GM21737 (cell line): ENCODE measurements around the gene MTARC1.
A peak's percentile ranks its signal among the peaks of the same experiment; 100 is the strongest.

Source experiments
- ATAC-seq: cut with Tn5 transposase; IDR thresholded peaks from one replicate; pipeline ENCODE4 v1.9.1; 2021; ENCODE audit warnings: mild to moderate bottlenecking, moderate library complexity; ENCODE audit not compliant: unreplicated experiment

MTARC1 gene

GRCh38 chr1:220769205-220769604 lies 17.5 kb upstream of the MTARC1 start:
- no peak for ATAC-seq

- ATAC-seq: peak; percentile 75
Observed at GRCh38 chr1:220770245-220770913, 16.3 kb upstream of the MTARC1 start.

DNA sequence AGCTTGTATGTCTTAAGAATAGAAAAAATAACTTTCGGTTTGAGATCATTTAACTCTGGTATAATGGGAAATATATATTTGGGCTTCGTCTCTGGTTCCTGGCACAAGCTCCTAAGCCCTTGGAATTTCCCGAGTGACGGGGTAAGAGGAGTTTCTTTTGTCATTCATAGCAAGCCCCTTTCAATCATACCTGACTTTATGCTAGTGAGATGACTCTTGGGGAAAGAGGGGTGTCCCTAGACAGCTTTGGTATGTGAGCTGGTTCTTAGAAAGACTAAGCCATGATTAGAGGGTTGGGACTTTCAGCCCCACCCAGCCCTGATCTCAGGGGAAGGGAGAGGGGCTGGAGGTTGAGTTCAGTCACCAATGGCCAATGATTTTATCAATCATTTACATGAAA lies 13.9 kb upstream of the MTARC1 start:
- ATAC-seq: no peak

- no peak for ATAC-seq
Observed at GRCh38 chr1:220775240-220775853, 11.4 kb upstream of the MTARC1 start.

DNA sequence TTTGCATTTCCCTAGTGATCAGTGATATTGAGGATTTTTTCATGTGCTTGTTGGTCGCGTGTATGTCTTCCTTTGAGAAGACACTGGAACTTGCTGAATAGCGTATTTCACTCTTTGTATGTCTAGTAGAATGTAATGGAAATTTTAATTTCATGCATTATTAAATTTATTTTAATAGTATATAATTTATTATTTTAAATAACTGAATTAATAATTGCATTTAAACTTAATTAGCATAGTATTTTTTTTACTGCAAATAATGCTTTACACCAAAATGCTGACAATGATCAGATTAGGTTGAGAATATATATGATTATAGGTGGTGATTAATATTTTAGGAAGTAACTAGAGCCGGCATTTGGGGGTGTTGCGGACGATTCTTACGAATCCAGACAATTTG lies 10.5 kb upstream of the MTARC1 start:
- no peak for ATAC-seq

- ATAC-seq: peak; percentile 83
Observed at GRCh38 chr1:220776720-220777326, 9.9 kb upstream of the MTARC1 start.

GRCh38 chr1:220783453-220783852 lies 3.3 kb upstream of the MTARC1 start:
- ATAC-seq: no peak

GRCh38 chr1:220784751-220785150 lies 2.0 kb upstream of the MTARC1 start:
- no peak for ATAC-seq

DNA sequence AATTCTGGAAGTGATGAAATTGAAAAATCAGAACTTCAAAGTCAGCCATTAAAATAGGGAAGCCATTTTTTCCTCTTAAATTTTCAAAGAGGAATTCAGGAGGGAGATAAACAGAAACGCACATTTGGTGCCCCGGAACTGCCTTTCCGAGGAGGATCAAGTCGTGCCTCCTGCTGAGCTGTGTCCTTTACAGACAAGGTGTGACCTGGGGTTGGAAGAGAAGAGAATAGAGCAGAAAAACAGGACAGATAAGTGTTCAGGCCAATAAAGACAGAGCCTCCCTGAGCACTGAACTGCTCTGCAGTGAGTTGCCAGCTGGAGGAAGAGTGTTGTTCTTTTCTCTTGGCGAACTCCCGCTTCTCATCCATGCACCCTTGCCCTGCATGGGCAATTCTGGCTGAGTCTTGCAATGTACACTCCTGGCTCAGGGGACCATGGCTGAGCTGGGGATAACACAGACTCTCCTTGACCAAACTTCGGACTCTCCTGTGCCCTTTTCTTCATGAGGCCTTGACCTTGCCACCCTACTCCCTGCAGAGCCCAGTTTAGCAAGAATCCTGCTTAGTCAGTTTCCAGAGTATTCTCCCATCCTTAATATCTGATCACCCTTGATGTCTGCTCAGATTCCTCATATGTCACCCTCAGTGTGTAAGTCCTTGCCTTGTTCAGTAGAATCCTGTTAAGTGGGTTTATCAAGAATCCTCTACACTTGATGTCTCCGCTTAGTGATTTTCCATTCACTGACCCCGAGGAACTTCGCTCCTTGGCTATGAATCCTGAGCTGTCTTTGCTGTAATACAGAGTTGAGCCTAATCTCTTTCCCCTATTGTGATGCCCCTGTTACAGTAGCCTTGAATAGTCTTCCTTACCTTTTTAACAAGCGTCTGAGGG lies 1.3 kb upstream of the MTARC1 start:
- ATAC-seq: no peak

DNA sequence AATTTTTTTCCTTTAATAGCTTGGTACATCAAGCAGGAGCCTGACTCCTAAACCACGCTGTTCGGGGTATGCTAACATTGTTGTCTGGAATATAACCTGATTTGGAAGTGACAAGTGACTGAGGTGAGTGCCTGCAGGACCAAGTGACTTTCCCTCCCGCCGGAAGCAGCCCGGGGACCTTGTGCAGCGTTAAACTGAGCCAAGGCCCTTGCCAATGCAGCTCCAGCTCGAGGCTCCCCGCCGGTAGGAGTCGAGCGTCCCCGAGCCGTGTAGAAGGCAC lies 716 bp upstream of the MTARC1 start:
- ATAC-seq: no peak

DNA sequence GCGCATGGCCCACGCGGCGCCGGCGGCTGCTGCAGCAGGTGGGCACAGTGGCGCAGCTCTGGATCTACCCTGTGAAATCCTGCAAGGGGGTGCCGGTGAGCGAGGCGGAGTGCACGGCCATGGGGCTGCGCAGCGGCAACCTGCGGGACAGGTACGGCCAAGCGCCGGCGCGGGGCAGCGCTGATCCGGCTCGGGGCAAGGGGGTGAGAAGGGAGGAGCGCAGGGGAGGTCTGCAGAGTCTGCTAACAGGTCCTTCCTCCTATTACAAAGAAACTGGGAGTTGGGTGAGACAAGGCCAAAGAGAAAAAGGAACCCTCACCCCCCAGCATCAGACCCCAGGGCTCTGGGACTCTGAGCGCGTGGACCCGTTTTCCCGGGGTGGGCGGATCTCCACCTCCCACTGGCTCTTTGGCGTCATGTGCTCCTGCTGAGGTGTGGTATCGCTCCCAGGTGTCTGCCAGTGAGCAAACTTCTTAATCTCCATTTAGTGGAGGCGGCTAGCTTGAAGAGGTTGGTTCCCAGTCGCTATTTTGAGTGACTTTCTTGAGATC lies 431 bp downstream of the MTARC1 start:
- ATAC-seq: peak; percentile 42

GRCh38 chr1:220788900-220789299 lies 2.2 kb downstream of the MTARC1 start:
- ATAC-seq: no peak

DNA sequence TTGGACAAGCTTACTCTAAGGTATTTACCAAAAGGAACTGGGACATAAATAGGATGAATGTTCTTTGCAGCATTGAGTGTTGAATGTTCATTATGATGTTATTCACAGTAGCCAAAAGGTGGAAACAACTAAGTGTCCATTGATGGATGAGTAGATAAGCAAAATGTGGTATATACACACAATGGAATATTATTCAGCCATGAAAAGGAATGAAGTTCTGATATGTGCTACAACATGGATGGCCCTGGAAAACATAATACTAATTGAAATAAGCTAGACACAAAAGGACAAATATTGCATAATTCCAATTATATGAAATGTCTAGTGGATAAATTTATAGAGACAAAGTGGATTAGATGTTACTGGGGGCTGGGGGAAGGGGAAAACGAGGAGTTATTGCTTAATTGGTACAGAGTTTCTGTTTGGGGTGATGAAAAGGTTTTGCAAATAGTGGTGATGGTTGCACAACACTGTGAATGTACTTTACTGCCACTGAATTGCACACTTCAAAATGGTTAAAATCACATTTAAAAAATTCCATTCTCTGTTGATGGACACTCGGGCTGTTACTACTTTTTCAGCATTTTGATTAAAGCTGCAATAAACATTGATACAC lies 2.9 kb downstream of the MTARC1 start:
- ATAC-seq: no peak

DNA sequence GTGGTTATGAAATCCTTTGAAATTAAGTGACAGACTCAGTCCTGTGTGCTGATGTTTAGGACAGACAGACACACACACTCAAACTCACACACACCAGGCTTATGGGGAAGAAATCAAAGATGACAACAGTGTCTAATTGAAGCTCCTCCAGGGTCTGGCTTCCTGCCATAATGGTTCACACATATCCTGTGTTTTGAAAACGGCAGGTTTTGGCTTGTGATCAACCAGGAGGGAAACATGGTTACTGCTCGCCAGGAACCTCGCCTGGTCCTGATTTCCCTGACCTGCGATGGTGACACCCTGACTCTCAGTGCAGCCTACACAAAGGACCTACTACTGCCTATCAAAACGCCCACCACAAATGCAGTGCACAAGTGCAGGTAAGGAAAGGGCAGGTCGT lies 4.6 kb downstream of the MTARC1 start:
- ATAC-seq: no peak

DNA sequence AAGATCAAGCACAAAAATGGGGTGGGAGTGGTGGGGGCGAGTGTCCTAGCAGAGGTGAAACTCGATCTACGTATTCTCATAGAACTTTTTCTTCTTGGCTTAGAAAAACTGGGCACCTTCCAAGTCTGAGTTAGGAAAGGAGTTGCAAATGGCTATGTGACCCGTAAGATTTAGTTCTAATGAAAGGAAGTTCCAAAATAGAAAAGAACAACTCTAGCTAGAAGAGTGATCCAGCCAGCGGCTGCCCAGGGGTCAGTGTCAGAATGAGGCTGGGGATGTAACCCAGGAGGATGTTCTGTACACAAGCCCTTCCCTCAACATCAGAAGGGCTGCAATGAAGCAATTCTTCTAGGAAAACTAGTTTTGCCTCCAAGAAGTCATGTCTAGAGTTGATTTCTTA lies 5.2 kb downstream of the MTARC1 start:
- no peak for ATAC-seq

DNA sequence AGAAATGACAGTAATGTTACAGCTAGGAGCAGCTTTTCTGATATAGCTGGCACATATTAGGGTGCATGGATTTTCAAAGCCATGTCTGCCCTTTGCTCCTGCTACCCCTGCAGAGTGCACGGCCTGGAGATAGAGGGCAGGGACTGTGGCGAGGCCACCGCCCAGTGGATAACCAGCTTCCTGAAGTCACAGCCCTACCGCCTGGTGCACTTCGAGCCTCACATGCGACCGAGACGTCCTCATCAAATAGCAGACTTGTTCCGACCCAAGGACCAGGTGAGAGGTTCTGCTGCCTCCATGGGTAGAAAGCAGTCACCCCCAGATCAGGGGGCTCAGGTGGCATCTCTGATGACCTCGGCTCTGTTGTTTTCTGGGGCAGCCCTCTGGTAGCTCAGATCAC lies 9.8 kb downstream of the MTARC1 start:
- ATAC-seq: no peak

GRCh38 chr1:220797044-220797443 lies 10.3 kb downstream of the MTARC1 start:
- no peak for ATAC-seq

- ATAC-seq: no peak
Observed at GRCh38 chr1:220797553-220797952, 10.8 kb downstream of the MTARC1 start.

DNA sequence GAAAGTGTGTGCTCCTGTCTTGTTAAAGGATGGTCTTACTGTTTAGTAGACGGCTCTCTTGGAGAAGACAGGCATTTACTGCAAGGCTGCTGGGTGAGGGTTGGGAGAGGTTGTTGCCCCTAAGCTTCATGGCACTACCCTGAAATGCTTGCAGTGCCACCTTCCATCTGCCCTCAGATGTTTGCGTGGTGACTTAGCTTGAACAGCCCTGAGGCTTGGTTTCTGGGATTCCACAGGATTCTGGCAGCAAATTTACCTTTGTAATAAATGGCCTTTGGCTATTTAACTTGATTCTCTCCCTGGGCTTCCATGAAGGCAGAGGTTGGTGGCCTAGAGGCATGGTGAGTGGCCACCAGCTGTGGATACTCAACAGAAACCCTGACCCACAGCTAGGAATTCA lies 11.6 kb downstream of the MTARC1 start:
- ATAC-seq: no peak

DNA sequence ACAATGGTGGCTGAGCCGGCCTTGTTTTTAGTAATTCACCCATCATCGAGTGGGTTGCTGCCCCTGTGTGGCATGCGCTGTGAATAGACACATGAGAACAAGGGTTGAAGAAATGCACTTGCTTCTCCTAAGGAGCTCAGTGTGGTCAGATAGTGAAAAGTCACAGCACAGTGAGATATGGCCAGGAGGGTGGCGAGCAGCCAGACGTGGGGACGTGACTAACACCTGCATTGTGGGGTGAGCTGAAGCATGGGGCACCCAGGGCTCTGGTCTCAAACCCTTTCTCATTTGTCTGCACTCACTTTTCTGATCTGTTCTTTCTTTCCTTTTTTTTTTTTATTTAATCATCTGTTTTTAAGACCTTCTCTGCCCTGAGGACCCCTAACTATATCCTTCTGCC lies 13.5 kb downstream of the MTARC1 start:
- ATAC-seq: no peak
